CD4-positive, alpha-beta T cell treated with Interleukin-17A for 1 hour (primary cell): ENCODE data around the gene TMA7B.
A peak's percentile ranks its signal among the peaks of the same experiment; 100 is the strongest.
"Not testable (repeated sequence)": the region's sequence is repeated elsewhere in the genome, so short reads cannot be mapped to it uniquely, and the experiment has no call there.

Experiments
- DNase-seq: peaks from one replicate; pipeline ENCODE4 v3.0.0-alpha.2; 2020

Gene TMA7B

GRCh38 chr22:39985383-39986035 lies 25.3 kb downstream of the TMA7B start:
- no peak for DNase-seq

- DNase-seq = no peak
Observed at GRCh38 chr22:39988386-39989114, 28.4 kb downstream of the TMA7B start.

- no peak for DNase-seq
Observed at GRCh38 chr22:39989633-39990032, 29.4 kb downstream of the TMA7B start.

- DNase-seq = no peak
Observed at GRCh38 chr22:39990686-39991085, 30.5 kb downstream of the TMA7B start.

DNA sequence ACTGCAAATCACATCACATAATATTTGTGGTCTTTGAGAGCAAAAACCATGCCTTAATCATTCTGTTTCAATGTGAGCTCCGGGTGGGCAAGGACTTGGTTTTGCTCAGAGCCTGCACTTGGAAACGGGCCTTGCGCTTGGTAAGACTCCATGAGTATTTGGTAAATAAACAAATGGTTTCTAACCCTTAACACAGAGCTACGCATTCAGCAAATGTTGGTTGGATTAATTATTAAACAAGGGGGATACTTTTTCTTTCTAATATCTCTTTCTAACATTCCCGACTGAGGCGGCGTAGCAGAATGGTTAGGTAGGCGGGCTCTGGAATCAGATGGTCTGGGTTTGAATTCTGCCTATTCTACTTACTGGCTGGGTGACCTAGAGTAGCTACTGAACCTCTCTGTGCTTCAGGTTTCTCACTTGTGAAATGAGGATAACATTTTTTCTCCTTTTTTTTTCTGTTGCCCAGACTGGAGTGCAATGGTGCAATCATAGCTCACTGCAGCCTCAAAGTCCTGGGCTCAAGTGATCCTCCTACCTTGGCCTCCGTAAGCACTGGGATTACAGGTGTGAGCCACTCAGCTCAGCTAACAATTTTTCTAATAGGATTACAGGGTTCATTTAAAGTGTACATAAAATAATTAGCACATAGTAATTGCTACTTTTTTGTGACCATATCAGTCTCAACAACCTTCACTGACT lies 31.1 kb downstream of the TMA7B start:
- no peak for DNase-seq

DNA sequence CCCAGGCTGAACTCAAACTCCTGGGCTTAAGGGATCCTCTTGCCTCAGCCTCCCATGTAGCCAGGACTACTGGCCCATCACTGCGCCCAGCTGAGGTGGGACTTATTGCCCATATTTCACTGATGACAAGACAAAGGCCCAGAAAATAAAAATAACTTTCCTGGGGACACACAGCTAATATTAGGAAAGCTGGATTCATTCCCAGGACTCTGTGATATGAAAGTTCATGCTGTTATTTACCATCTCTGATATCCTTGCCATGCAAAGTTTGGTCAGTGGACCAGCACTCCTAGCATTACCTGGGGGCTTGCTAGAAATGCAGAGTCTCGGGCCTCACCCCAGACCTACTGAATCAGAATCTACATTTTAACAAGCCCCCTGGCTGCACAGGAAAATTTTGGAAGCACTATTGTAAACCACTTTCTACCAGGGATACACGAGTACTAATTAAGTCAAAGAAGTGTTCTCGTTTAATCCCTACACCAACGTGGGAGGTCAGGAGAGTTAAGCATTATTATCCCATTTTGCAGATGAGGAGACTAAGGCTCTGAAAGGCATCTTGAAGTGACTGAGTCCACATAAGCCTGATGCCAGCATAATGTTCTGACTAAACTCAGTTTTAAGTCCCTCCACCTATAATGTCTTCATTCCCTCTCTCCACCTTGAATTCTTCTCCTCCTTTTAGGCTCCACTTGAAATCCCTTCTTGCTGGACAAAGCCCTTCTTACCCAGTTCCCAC lies 32.1 kb downstream of the TMA7B start:
- no peak for DNase-seq

GRCh38 chr22:39992894-39993293 lies 32.7 kb downstream of the TMA7B start:
- DNase-seq = not testable (repeated sequence)

- peak; percentile 31 for DNase-seq
Observed at GRCh38 chr22:39994041-39994565, 33.9 kb downstream of the TMA7B start.

- DNase-seq = no peak
Observed at GRCh38 chr22:39994566-39995392, 34.6 kb downstream of the TMA7B start, which contains the start of gene FAM83F. Gene FAM83F, plus strand, starts transcription at chr22:39994954. Its CDS starts 89 bp downstream, at chr22:39995043.

- no peak for DNase-seq
Observed at GRCh38 chr22:39995393-39996252, 35.4 kb downstream of the TMA7B start.

DNA sequence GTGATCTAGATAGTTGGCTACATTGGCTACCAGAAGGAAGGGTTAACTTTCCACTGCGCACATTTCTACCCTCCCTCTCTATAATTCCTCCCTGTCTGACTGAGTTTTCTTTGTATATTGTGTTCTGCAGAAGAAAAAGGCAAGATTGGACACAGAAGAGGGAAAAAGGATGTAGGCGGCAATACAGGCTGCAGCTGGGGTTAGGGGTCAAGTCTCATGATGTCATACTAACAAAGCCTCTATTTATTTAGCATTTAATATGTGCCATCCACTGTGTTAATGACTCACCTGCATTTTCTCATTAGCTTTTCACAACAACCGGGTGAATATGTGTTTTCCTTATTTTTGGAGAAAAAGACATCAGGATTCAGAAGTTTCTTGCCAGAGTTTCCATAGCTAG lies 36.5 kb downstream of the TMA7B start:
- no peak for DNase-seq

DNA sequence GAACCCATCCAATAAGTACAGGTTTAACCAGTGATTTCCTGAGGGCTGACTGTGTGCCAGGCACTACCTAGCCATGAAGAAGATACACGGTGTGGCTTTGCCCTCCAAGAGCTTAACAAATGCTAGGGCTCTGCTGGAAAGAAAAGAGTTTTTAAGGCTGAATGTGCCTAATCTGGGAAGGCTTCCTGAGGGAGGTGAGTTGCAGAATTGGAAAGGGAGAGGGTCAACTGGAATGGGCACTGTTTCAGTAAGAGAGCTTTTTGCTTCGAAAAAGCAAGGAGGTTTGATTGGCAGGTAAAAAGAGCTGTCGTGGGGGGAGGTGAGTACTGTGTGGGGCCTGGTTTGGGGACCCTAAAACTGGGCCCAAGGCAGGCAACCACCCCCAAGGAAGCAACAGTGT lies 37.2 kb downstream of the TMA7B start:
- no peak for DNase-seq

DNA sequence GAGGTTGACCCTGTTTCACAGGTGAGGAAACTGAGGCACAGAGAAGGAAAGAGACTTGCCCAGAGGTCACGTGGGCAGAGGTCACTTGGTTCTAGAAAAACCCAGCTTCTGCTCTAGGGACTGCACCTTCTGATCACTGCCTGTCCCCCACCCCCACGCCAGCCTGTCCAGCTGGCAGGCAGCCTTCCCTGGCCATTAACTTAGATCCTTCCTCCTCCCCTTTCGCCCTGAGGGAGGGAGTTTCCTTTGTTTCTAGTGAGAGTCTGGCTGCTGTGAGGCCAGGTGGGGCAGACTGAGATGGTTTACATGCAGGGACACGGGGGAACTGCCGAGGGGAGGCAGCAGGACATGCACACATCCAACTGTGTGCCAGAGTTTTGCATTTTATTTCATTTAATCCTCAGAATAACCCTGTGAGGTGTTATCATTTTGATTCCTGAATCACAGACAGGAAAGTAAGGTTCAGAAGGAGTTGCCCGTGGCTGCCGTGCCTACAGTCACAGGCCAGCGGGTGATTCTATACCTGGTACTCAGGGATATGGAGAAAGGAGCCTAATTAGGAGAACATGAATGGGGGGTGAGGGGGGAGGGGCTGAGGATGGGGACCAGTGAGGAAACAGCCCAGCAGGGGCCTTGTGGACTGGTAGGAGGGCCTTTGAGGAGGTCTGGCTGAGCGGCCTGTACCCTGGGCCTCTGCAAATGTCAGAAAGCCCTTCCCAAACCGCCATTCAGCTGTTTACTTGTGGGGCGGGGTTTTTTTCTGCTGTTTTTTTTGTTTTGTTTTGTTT lies 37.9 kb downstream of the TMA7B start:
- DNase-seq = no peak

- no peak for DNase-seq
Observed at GRCh38 chr22:39999144-39999757, 39.1 kb downstream of the TMA7B start.

- no peak for DNase-seq
Observed at GRCh38 chr22:40000171-40000570, 40.0 kb downstream of the TMA7B start.

GRCh38 chr22:40001106-40001505 lies 40.9 kb downstream of the TMA7B start:
- no peak for DNase-seq

GRCh38 chr22:40001800-40002577 lies 41.8 kb downstream of the TMA7B start:
- DNase-seq = no peak

- no peak for DNase-seq
Observed at GRCh38 chr22:40002935-40003715, 42.9 kb downstream of the TMA7B start.
